Mesenchymal stem cell (in vitro differentiated cells and primary cell): Measurements from ENCODE around the gene LDHAL6A.

Source experiments
- DNase-seq: peaks from one replicate; pipeline ENCODE4 v3.0.0-alpha.2; 2013
- H2AFZ ChIP-seq: one replicate; pipeline ENCODE4 v1.6.1; 2013; ENCODE audit warnings: low read depth, mild to moderate bottlenecking, control low read depth, inconsistent platforms, low read length, moderate library complexity
- H2AK5ac ChIP-seq: 2 replicates; pipeline ENCODE4 v1.6.1; 2013; ENCODE audit warnings: low read length, moderate library complexity, mild to moderate bottlenecking, inconsistent platforms; ENCODE audit not compliant: severe bottlenecking
- H2BK120ac ChIP-seq: one replicate; pipeline ENCODE4 v1.6.1; 2013; ENCODE audit warnings: low read depth, mild to moderate bottlenecking, inconsistent platforms, low read length, moderate library complexity
- H2BK12ac ChIP-seq, 2 experiments: one replicate each; pipeline ENCODE4 v1.6.1; 2013; ENCODE audit warnings: inconsistent platforms in 2 of 2, low read length in 2 of 2, mild to moderate bottlenecking in 2 of 2, moderate library complexity in 2 of 2, control low read depth in 1 of 2
- H2BK15ac ChIP-seq: one replicate; pipeline ENCODE4 v1.6.1; 2013; ENCODE audit warnings: mild to moderate bottlenecking, low read depth, inconsistent platforms; ENCODE audit not compliant: poor library complexity, severe bottlenecking
- H2BK5ac ChIP-seq: 2 replicates; pipeline ENCODE4 v1.6.1; 2013; ENCODE audit warnings: low read depth, mild to moderate bottlenecking, low read length, control low read depth, inconsistent platforms; ENCODE audit not compliant: poor library complexity, severe bottlenecking
- H3K14ac ChIP-seq, 2 experiments: one replicate each; pipeline ENCODE4 v1.6.1; 2013; ENCODE audit warnings: inconsistent platforms in 2 of 2, low read length in 2 of 2, control low read depth in 1 of 2, mild to moderate bottlenecking in 1 of 2, moderate library complexity in 1 of 2
- H3K18ac ChIP-seq, 2 experiments: one replicate each; pipeline ENCODE4 v1.6.1; 2013; ENCODE audit warnings: inconsistent platforms in 2 of 2, low read length in 2 of 2, control low read depth in 1 of 2, low read depth in 1 of 2, mild to moderate bottlenecking in 1 of 2
- H3K23ac ChIP-seq, 2 experiments: one replicate each; pipeline ENCODE4 v1.6.1; 2013; ENCODE audit warnings: inconsistent platforms in 2 of 2, low read length in 2 of 2, mild to moderate bottlenecking in 2 of 2, moderate library complexity in 2 of 2, control low read depth in 1 of 2
- H3K27ac ChIP-seq: 2 replicates; pipeline ENCODE4 v1.5.1; 2013; ENCODE audit warnings: mild to moderate bottlenecking, moderate library complexity, low read length, control low read depth, inconsistent platforms; ENCODE audit not compliant: poor library complexity, severe bottlenecking
- H3K27me3 ChIP-seq, 2 experiments: 2 replicates each; pipeline versions ENCODE4 v1.6.1 to v1.7.0; 2013; ENCODE audit warnings: low read length in 2 of 2, mild to moderate bottlenecking in 2 of 2, moderate library complexity in 2 of 2, control low read depth in 1 of 2, inconsistent platforms in 1 of 2; ENCODE audit not compliant: control insufficient read depth in 1 of 2, insufficient read depth in 1 of 2
- H3K36me3 ChIP-seq, 2 experiments: 2 replicates each; pipeline versions ENCODE4 v1.6.1 to v1.7.0; 2013; ENCODE audit warnings: low read length in 2 of 2, control low read depth in 1 of 2, inconsistent platforms in 1 of 2, low read depth in 1 of 2, mild to moderate bottlenecking in 1 of 2; ENCODE audit not compliant: insufficient read depth in 2 of 2, control insufficient read depth in 1 of 2
- H3K4ac ChIP-seq, 2 experiments: one replicate each; pipeline ENCODE4 v1.6.1; 2013; ENCODE audit warnings: inconsistent platforms in 2 of 2, low read length in 2 of 2, mild to moderate bottlenecking in 2 of 2, moderate library complexity in 2 of 2, control low read depth in 1 of 2, low read depth in 1 of 2
- H3K4me1 ChIP-seq: 2 replicates; pipeline ENCODE4 v1.6.1; 2013; ENCODE audit warnings: low read depth, low read length, control low read depth; ENCODE audit not compliant: control insufficient read depth, insufficient read depth
- H3K4me2 ChIP-seq: 2 replicates; pipeline ENCODE4 v1.6.1; 2013; ENCODE audit warnings: low read length, mild to moderate bottlenecking, inconsistent platforms; ENCODE audit not compliant: poor library complexity, severe bottlenecking
- H3K4me3 ChIP-seq, 2 experiments: 2 replicates each; pipeline versions ENCODE4 v1.5.1 to v1.7.0; 2013; ENCODE audit warnings: low read length in 2 of 2, mild to moderate bottlenecking in 2 of 2, control low read depth in 1 of 2, low read depth in 1 of 2; ENCODE audit not compliant: insufficient read depth in 1 of 2
- H3K79me1 ChIP-seq: replicated peaks from 2 replicates; pipeline ENCODE4 v1.6.1; 2013; ENCODE audit warnings: mild to moderate bottlenecking, control low read depth, low read length, inconsistent platforms; ENCODE audit not compliant: poor library complexity, severe bottlenecking
- H3K9ac ChIP-seq: 2 replicates; pipeline ENCODE4 v1.7.0; 2013; ENCODE audit warnings: mild to moderate bottlenecking, low read length, moderate library complexity
- H3K9me3 ChIP-seq: 2 replicates; pipeline ENCODE4 v1.7.0; 2013; ENCODE audit warnings: mild to moderate bottlenecking, low read length; ENCODE audit not compliant: control insufficient read depth
- H4K8ac ChIP-seq: one replicate; pipeline ENCODE4 v1.6.1; 2013; ENCODE audit warnings: inconsistent platforms, mild to moderate bottlenecking, low read length, moderate library complexity
- H4K91ac ChIP-seq: one replicate; pipeline ENCODE4 v1.6.1; 2013; ENCODE audit warnings: mild to moderate bottlenecking, low read length, inconsistent platforms
- WGBS: methylation state at CpG from one replicate; pipeline ENCODE4 v1.1.7; 2013; ENCODE audit warnings: mixed read lengths; 5-methylcytosine and 5-hydroxymethylcytosine counted together

LDHAL6A gene

DNA sequence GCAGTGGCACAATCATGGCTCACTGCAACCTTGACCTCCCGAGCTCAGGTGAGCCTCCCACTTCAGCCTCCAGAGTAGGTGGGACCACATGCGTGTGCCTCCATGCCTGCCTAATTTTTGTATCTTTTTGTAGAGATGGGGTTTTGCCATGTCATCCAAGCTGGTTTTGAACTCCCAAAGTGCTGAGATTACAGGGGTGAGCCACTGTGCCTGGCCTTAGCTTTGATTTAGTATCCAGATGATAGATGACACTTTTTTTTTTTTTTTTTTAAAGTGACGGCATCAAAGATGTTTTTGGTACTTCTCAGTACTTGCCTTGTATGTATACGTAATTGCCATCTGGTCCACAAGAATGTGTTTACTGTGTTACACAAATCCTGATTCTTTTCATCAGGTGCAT lies 23.4 kb downstream of the LDHAL6A start:
- H3K23ac ChIP-seq = no peak overlapping the region
- peaks cover 9% of the 10 kb centered on the region for H3K79me1 ChIP-seq
- no peak for DNase-seq
- no peak overlapping the region for H2BK5ac ChIP-seq
- no peak overlapping the region for H2AFZ ChIP-seq
- no peak overlapping the region for H3K14ac ChIP-seq
- H3K9me3 ChIP-seq = no peaks in the 10 kb centered on the region
- no peak overlapping the region for H4K8ac ChIP-seq
- no peak overlapping the region for H2BK15ac ChIP-seq
- peaks cover 34 to 92% of the 10 kb centered on the region in 2 experiments for H3K36me3 ChIP-seq
- H3K4me3 ChIP-seq = no peak overlapping the region
- H2BK120ac ChIP-seq = no peak overlapping the region
- no peak overlapping the region for H3K4me2 ChIP-seq
- 97% methylated on average over 2 of the region's 4 CpGs for WGBS
- no peaks in the 10 kb centered on the region for H3K27me3 ChIP-seq
- H2AK5ac ChIP-seq = no peak overlapping the region
- no peak overlapping the region for H3K9ac ChIP-seq
- H3K18ac ChIP-seq = no peak overlapping the region
- H3K4ac ChIP-seq = no peak overlapping the region
- H2BK12ac ChIP-seq = no peak overlapping the region
- H3K4me1 ChIP-seq = no peaks in the 10 kb centered on the region
- no peak overlapping the region for H4K91ac ChIP-seq
- H3K27ac ChIP-seq = no peak overlapping the region

DNA sequence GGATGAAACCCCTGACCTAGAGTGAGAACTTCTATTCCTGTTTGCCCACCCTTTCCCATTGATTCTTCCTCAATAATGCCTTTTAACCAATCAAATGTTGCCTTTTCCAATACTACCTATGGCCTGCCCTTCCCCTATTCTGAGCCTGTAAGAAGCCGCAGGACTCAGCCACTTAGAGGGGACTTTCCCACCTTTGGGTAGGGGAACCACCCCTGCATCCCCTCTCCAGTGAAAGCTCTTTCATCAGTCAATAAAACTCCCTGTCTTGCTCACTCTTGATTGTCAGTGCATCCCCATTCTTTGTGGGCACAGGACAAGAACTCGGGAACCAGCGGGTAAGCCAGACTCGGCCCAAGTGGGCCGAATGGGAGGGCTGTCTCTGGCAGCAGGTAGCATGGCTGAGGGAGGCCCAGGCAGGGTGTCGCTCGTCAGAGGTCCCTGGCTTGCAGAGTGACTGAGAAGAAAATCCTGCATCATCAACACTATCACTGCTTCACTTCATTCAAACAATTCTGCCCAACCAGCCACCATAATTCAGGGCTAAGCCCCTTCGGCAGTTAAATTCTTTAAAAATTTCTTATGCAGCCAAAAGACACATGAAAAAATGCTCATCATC lies 30.4 kb downstream of the LDHAL6A start:
- Histone ChIP-seq H2BK12ac (no peak overlapping the region), H3K14ac (no peak overlapping the region), H3K36me3 (peaks cover 26 to 80% of the 10 kb centered on the region in 2 experiments), H2BK120ac (no peak overlapping the region), H2AFZ (no peak overlapping the region), H3K23ac (no peak overlapping the region), H3K4ac (no peak overlapping the region), H3K27ac (no peak overlapping the region), H3K4me1 (peaks cover 2% of the 10 kb centered on the region), H2AK5ac (no peak overlapping the region), H3K18ac (no peak overlapping the region), H2BK15ac (no peak overlapping the region), H3K9me3 (no peaks in the 10 kb centered on the region), H4K8ac (no peak overlapping the region), H3K4me2 (no peak overlapping the region), H3K27me3 (no peaks in the 10 kb centered on the region), H3K4me3 (no peak overlapping the region), H2BK5ac (no peak overlapping the region), H3K79me1 (peaks cover 29% of the 10 kb centered on the region), H3K9ac (no peak overlapping the region), H4K91ac (no peak overlapping the region)
- WGBS = 100% methylated on average over 8 of the region's 8 CpGs
- DNase-seq = no peak

DNA sequence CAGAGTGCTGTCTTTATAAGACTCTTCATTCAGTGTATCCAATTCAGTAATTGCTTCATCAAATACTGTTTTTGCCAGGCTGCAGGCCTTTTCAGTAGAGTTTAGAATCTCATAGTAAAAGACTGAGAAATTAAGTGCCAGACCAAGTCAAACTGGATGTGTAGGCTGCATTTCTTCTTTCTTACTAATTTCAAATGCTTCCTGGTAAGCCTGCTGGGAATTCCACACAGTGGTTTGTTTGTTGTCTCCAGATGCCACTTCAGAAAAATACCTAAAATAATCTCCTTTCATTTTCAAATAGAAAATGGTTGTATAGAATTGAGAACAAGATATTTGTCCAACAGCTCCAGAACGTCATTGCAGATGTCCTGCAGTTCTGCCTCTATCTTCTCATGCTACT lies 34.7 kb downstream of the LDHAL6A start:
- Histone ChIP-seq H3K9ac (no peak overlapping the region), H2AFZ (no peak overlapping the region), H3K4ac (no peak overlapping the region), H3K36me3 (peaks cover 19 to 72% of the 10 kb centered on the region in 2 experiments), H2BK5ac (no peak overlapping the region), H3K18ac (no peak overlapping the region), H3K79me1 (peaks cover 27% of the 10 kb centered on the region), H4K8ac (no peak overlapping the region), H2AK5ac (no peak overlapping the region), H3K27ac (no peak overlapping the region), H3K27me3 (no peaks in the 10 kb centered on the region), H3K4me3 (no peak overlapping the region), H2BK15ac (no peak overlapping the region), H2BK120ac (no peak overlapping the region), H4K91ac (no peak overlapping the region), H3K23ac (no peak overlapping the region), H3K4me1 (peaks cover 2% of the 10 kb centered on the region), H2BK12ac (no peak overlapping the region), H3K14ac (no peak overlapping the region), H3K9me3 (no peaks in the 10 kb centered on the region), H3K4me2 (no peak overlapping the region)
- 100% methylated on average over 1 of the region's 1 CpG for WGBS
- DNase-seq = no peak

DNA sequence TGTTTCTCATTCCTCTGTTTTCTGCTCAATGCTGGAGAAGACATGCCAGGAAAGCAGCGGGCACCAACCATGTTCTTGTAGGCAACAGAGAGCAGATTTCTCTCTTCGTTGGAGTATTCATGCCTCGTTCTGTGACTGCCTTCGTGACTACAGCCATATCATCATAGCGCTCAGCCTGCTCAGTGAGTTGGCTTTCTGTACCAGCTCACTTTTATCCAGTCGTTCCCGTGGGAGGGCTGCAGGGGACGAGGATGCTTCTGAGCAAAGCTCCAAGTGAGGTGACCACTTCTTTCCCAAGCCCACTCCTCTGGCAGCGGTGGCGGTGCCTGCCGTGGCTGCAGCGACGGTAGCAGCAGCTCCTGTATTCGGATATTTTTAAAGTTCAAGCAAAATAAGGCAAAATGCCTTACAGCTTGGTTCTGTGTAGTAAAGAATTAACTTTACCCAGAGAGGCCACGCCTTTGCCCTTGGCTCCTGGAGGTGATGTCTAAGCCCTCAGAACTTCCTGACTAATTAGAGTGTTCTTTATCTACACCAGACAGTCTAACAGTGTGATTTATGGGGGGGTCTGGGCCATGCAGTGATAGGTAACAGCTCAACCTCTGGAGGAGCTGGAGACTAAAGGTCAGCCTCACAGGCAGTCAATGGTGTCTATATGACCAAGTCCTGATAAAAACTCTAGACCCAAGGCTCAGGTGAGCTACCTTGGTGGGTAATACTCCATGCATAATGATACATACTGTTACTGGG lies 35.3 kb downstream of the LDHAL6A start:
- Histone ChIP-seq H3K23ac (no peak overlapping the region), H3K4ac (no peak overlapping the region), H2AK5ac (no peak overlapping the region), H3K14ac (no peak overlapping the region), H2BK12ac (no peak overlapping the region), H3K9ac (no peak overlapping the region), H2AFZ (no peak overlapping the region), H3K36me3 (peaks cover 16 to 74% of the 10 kb centered on the region in 2 experiments), H3K4me1 (peaks cover 2% of the 10 kb centered on the region), H2BK120ac (no peak overlapping the region), H2BK15ac (no peak overlapping the region), H3K79me1 (peaks cover 26% of the 10 kb centered on the region), H4K8ac (no peak overlapping the region), H2BK5ac (no peak overlapping the region), H3K27ac (no peak overlapping the region), H3K4me2 (no peak overlapping the region), H3K27me3 (no peaks in the 10 kb centered on the region), H3K4me3 (no peak overlapping the region), H3K9me3 (no peaks in the 10 kb centered on the region), H3K18ac (no peak overlapping the region), H4K91ac (no peak overlapping the region)
- no peak for DNase-seq
- 96% methylated on average over 15 of the region's 15 CpGs for WGBS
